A673 (cell line): Measurements from ENCODE around the gene LCE2C. TPM values are rescaled to one million over a fixed set of nuclear protein-coding genes. Genes with fewer than 3 reads are reported as not detected.

Source experiments
- BruUV-seq: library from RNA; stranded (reverse); fragments of 400-500 nt; replicated peaks from 2 replicates; lab custom pipeline; 2021; lab: Mats Ljungman, UMichigan
- CTCF ChIA-PET: fragments of 300-600 bp; sonication (Branson Sonifier 250); formaldehyde crosslinking; loops from one replicate; lab custom pipeline; 2022; ENCODE audit warnings: antibody characterized with exemption; lab: Charles Lee
- POLR2A ChIA-PET: fragments of 300-600 bp; sonication (Branson Sonifier 250); formaldehyde crosslinking; loops from one replicate; lab custom pipeline; 2022; ENCODE audit warnings: antibody characterized with exemption; ENCODE audit not compliant: low non-redundant PET; lab: Charles Lee
- DNase-seq: peaks from one replicate; pipeline ENCODE4 v3.0.0-alpha.2; 2015; ENCODE audit warnings: low spot score
- H3K27ac ChIP-seq: fragments of 200-600 bp; sonication (generic); 2 replicates; pipeline ENCODE4 v1.5.1; 2016; ENCODE audit warnings: mixed run types, low read depth, mild to moderate bottlenecking, mixed read lengths, antibody characterized with exemption, low read length; ENCODE audit not compliant: poor library complexity, severe bottlenecking
- H3K27me3 ChIP-seq: fragments of 200-600 bp; sonication (generic); replicated peaks from 2 replicates; pipeline ENCODE4 v1.6.1; 2017; ENCODE audit warnings: mixed run types, low read depth, mild to moderate bottlenecking, mixed read lengths, antibody characterized with exemption, low read length; ENCODE audit not compliant: insufficient read depth, poor library complexity
- H3K36me3 ChIP-seq: fragments of 200-600 bp; sonication (generic); 2 replicates; pipeline ENCODE4 v1.6.1; 2016; ENCODE audit warnings: mixed run types, mild to moderate bottlenecking, mixed read lengths, antibody characterized with exemption, low read length; ENCODE audit not compliant: insufficient read depth, poor library complexity, severe bottlenecking
- H3K4me1 ChIP-seq: fragments of 200-600 bp; sonication (generic); 2 replicates; pipeline ENCODE4 v1.6.1; 2017; ENCODE audit warnings: mixed run types, mild to moderate bottlenecking, mixed read lengths, antibody characterized with exemption, low read length; ENCODE audit not compliant: insufficient read depth, poor library complexity, severe bottlenecking
- H3K4me3 ChIP-seq: fragments of 200-600 bp; sonication (generic); 2 replicates; pipeline ENCODE4 v1.5.1; 2016; ENCODE audit warnings: low read depth, mixed run types, mild to moderate bottlenecking, mixed read lengths, low read length; ENCODE audit not compliant: poor library complexity, severe bottlenecking
- H3K9me3 ChIP-seq: fragments of 200-600 bp; sonication (generic); 2 replicates; pipeline ENCODE4 v1.6.1; 2016; ENCODE audit warnings: mixed run types, low read depth, mild to moderate bottlenecking, mixed read lengths, antibody characterized with exemption, low read length; ENCODE audit not compliant: poor library complexity, severe bottlenecking
- EZH2 ChIP-seq: fragments of 200-600 bp; sonication (generic); IDR thresholded peaks from 2 replicates; pipeline ENCODE4 v1.6.1; 2017; ENCODE audit warnings: borderline replicate concordance, low read depth, mild to moderate bottlenecking, mixed read lengths, antibody characterized with exemption, low read length; ENCODE audit not compliant: poor library complexity, severe bottlenecking
- intact Hi-C: fragments of 100-400 bp; cut with micrococcal nuclease; formaldehyde crosslinking; loops from one replicate; pipeline ENCODE4 v1.10.0; 2022; ENCODE audit not compliant: unreplicated experiment
- total RNA-seq: library from RNA; stranded (reverse); gene quantifications from 2 replicates; pipeline ENCODE4 v1.2.3, GENCODE V29; 2021
- TF ChIP-seq, protein P1 (sequence below): fragments of 300-800, 200-600 bp; sonication (generic); conservative IDR thresholded peaks from 2 replicates; pipeline ENCODE4 v1.5.1; 2017; ENCODE audit warnings: low read depth, mild to moderate bottlenecking, antibody characterized with exemption, low read length, moderate library complexity, mixed read lengths

Gene LCE2C
- total RNA-seq, 1 experiment from 2014 or later: not detected

DNA sequence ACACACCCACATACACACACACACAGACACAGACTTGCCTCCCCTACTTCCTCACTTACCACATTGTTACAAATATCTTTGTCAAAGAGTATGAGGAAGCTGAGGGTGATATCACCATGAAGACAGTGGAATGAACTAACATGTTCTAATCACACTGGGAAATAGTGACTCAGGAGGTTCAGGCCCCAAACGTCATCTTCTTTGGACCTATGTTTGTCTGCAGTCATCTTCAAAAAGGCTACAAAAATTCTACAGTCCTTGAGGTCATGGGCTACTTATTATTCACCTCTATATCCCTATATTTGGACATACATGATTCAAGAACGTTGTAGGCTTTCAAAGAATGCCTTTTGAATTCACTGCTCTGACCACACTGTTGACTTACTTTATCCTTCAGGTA lies 2.1 kb upstream of the LCE2C start:
- no peaks in the 10 kb centered on the region for H3K36me3 ChIP-seq
- POLR2A ChIA-PET: no interaction called here
- no peaks in the 10 kb centered on the region for H3K4me1 ChIP-seq
- no peak overlapping the region for H3K27ac ChIP-seq
- CTCF ChIA-PET: no interaction called here
- intact Hi-C loops: no loop called here
- no peak overlapping the region for H3K4me3 ChIP-seq
- H3K27me3 ChIP-seq: peaks cover 22% of the 10 kb centered on the region
- TF ChIP-seq EZH2: no peak
- TF ChIP-seq, protein P1, sequence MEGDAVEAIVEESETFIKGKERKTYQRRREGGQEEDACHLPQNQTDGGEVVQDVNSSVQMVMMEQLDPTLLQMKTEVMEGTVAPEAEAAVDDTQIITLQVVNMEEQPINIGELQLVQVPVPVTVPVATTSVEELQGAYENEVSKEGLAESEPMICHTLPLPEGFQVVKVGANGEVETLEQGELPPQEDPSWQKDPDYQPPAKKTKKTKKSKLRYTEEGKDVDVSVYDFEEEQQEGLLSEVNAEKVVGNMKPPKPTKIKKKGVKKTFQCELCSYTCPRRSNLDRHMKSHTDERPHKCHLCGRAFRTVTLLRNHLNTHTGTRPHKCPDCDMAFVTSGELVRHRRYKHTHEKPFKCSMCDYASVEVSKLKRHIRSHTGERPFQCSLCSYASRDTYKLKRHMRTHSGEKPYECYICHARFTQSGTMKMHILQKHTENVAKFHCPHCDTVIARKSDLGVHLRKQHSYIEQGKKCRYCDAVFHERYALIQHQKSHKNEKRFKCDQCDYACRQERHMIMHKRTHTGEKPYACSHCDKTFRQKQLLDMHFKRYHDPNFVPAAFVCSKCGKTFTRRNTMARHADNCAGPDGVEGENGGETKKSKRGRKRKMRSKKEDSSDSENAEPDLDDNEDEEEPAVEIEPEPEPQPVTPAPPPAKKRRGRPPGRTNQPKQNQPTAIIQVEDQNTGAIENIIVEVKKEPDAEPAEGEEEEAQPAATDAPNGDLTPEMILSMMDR: no peak
- no peaks in the 10 kb centered on the region for H3K9me3 ChIP-seq
- no TSS peak for BruUV-seq
- no peak for DNase-seq

DNA sequence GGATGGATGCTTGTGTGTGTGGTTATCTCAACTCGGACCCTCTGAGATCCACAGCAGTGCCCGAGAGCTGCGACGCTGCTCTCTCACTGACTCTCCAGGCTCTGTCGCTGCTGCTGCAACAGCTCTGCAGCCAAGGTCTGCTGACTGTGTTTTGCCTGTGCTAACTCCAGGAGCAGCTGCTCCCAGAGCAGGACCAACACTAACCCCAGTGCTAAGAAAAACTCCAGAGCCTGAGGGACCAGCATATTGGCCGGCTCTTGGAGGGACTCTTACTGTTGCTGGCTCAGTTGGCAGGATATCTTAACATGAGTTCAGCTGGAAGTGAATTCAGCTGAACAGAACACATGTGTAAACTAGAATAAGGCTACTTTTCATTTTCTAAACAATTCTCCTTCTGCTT lies 4.4 kb downstream of the LCE2C start:
- Histone ChIP-seq H3K4me1 (no peaks in the 10 kb centered on the region), H3K27me3 (peaks cover 33% of the 10 kb centered on the region), H3K9me3 (no peaks in the 10 kb centered on the region), H3K27ac (no peak overlapping the region), H3K36me3 (no peaks in the 10 kb centered on the region), H3K4me3 (no peak overlapping the region)
- CTCF ChIA-PET: no interaction called here
- intact Hi-C loops: no loop called here
- POLR2A ChIA-PET: no interaction called here
- no peak for DNase-seq
- BruUV-seq: no TSS peak
- no peak for TF ChIP-seq EZH2
- TF ChIP-seq, protein P1: no peak

DNA sequence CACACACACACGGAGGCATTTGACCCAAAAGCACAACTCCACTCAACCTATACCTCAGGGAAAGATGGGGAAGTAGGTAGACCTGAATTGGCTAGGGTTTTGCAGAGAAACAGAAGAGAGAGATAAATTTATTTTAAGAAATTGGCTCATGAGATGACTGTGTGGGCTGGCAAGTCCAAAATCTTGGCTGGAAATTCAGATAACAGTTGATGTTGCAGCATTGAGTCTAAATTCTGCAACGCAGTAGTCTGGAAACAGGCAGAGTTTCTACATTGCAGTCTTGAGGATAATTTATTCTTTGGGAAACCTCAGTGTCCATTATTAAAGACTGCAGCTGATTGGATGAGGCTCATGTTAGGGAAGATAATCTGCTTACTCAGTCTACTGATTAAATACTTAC lies 6.5 kb downstream of the LCE2C start:
- BruUV-seq: no TSS peak
- H3K9me3 ChIP-seq: no peaks in the 10 kb centered on the region

More for the DNA sequence above, 6.5 kb downstream of the LCE2C start:
- no peak overlapping the region for H3K27ac ChIP-seq
- H3K27me3 ChIP-seq: peaks cover 27% of the 10 kb centered on the region
- no peak overlapping the region for H3K4me3 ChIP-seq
- no peak for TF ChIP-seq EZH2
- TF ChIP-seq, protein P1: no peak
- ChIA-PET POLR2A (no interaction called here), CTCF (no interaction called here)
- DNase-seq: no peak
- H3K4me1 ChIP-seq: no peaks in the 10 kb centered on the region
- intact Hi-C loops: loop anchor here (10.0 kb wide), 1 partner anchor 57 kb away; the partner anchor contains the start of gene LCE3A
- no peaks in the 10 kb centered on the region for H3K36me3 ChIP-seq
